Inflammatory macrophage treated with lipopolysaccharide for 1 hour (primary cell): ENCODE data around the gene AP1B1.
"Not testable (repeated sequence)": the region's sequence is repeated elsewhere in the genome, so short reads cannot be mapped to it uniquely, and the experiment has no call there.

Source experiments
- DNase-seq, 2 donors: peaks; one replicate each; pipeline ENCODE4 v3.0.0-alpha.2; 2020 to 2022

AP1B1 gene

DNA sequence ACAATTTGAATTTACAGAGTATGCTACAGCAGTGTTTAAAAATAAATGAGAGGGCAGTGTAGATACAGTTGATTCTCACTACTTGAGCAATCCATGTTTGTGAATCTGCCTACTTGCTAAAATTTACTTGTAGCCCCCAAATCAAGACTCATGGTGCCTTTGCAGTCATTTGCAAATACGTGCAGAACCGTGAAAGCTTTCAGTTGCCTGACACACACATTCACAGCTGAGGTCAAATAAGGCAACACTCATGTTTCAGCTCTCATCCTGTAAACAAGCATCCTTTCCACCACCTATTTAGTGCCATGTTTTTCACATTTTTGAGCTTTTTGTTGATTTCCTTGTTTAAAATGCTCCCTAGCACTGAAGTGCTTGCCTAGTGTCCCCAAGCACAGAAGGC lies 40.3 kb downstream of the AP1B1 start:
- no peak for DNase-seq

DNA sequence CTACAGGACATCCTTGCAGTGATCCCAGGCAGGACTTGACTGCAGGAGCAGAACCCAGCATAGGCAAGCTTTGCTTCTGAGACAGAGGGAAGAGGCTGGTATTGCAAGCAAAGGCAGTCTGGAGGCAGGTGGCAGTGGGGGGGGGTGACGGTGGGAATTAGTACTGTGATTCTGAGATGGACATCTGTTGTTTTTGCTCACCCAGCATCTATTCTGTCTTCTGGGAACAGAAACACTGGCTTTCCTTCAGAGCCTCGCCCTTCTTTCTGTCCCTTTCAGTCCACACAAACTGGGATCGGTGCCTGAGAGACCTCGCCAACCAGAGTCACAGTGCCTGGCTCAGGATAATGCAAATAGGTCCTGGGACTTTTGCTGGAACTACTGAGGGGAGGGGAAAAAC lies 41.7 kb downstream of the AP1B1 start:
- DNase-seq = no peak

DNA sequence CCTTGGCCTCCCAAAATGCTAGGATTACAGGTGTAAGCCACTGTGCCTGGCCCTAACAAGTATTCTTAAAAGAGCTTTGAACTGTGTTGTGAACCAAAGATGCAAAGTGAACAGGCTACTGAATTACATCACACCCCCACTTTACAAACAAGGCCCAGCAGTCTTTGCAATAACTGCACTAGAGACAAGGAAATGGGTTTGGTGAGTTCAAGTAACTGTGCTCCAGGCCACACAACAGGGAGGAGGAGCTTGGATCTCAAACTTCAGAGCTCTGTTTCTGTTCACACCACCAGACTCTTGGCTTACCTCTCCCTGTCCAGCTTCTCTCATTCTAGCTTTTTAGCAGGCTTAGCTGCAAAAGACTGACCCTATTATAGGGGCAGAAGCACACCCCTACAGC lies 42.4 kb downstream of the AP1B1 start:
- DNase-seq = no peak

DNA sequence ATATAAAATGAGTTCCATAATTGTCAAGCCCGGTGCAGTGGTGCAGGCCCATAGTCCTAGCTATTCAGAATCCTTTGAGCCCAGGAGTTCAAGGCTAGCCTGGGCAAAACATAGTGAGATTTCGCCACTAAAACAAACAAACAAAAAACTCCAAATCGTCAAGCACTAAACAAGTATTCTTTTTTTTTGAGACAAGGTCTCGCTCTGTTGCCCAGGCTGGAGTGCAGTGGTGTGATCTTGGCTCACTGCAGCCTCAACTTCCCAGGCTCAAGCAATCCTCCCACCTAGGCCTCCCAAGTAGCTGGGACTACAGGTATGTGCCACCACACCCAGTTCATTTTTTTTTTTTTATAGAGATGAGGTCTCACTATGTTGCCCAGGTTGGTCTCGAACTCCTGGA lies 43.5 kb downstream of the AP1B1 start:
- not testable (repeated sequence) for DNase-seq

DNA sequence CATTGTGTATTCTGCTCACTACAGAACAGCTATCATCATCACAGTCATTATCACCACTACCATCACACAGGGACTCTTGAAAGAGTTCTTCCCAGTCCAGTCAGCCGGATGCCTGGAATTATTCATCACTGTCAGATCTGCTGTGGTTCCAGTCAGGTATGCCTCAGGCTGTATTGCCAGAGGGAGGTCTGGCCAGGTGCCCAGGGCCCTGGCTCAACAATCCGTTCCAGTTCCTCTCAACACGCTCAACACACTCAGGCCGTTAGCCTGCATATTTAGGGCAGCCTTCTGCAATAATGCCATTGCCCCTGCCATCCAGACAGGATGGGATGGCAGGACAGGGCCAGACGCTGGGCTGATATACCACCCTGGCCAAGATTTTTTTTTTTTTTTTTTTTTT lies 44.2 kb downstream of the AP1B1 start:
- DNase-seq = no peak

DNA sequence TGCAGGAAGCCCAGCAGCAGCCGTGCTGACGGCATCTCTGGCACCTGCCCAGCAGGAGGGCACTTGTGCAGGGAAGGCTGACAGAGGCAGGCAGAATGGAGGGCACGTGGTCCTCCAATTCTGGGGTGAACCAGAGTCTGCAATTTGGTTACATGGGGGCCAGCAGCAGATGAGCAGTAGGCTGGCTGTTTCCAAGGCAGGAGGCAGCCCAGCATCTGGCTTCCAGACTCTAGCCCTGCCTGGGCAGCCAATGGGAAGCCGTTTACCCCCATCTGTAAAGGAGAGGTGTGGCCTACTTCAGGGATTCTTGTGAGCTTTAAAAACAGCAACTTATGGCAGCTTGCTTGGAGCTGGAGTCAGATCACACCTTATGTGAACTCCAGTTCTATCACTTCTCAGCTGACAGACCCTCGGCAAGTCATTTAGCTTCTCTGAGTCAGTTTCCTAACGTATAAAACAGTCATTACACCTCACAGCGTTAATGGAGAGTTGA lies 45.0 kb downstream of the AP1B1 start:
- no peak for DNase-seq

DNA sequence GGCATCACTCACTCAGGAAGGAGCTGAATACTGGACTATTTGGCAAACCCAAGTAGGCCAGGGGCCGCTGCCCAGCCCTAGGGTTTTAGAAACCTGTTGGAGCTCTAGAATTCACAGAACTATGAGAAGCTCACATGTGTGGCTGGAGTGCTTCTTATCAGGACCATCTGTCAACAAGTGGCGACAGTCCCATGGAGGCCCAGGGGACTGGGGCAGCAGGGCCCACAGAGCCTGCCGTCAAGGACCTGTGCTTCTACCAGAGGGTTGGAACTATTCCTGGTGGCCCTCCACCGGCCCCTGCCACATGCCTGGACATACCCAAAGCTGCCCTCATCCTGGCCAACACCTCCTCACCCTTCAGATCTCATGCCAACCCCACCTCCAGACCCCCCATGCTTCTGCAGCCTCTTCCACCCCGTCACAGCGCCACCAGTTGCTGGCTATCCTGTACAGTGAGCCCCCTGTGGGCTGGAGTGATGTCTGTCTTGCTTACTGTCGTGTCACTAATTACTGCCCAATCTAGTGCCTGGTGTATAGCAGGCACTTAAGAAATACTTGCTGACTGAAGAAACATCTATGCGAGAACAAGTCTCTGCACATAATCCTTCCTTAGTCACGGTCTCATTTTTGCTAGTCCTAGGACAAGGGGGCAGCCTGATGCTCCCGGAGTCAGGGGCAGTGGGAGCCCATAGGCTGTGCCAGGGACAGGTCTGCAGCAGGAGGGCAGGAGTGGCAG lies 45.6 kb downstream of the AP1B1 start:
- DNase-seq = no peak

DNA sequence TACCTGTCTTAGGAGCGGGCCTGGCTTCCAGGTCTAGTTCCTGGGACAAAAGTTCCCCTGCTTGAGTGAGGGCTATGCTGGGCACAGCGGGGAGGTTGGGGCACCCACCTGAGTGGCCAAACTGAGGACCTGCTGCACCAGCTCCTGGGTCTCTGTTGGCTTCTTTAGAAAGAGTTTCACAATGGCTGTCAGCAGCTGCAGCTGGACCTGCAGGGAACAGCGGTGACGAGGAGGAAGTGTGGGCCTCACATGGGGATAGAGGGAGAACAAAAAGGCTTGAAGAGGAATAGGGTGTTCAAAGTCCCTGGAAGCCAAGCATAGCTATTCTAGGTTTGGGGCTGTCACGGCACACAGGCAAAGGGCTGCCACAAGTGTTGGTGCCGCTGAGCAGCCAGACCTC lies 46.2 kb downstream of the AP1B1 start:
- no peak for DNase-seq

DNA sequence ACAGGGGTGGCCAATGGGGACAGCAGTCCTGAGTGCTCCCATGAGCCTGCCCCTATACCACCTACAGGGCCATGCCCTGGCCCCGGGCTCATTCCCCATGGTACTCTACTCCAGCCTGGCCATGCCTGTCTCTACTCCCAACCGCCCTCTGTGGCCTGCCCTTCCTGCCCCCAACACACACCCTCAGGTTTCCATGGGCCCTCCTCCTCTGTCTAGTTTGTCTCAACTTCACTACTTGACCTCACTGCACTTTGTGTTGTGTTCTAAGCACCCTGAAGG lies 46.6 kb downstream of the AP1B1 start:
- no peak for DNase-seq

DNA sequence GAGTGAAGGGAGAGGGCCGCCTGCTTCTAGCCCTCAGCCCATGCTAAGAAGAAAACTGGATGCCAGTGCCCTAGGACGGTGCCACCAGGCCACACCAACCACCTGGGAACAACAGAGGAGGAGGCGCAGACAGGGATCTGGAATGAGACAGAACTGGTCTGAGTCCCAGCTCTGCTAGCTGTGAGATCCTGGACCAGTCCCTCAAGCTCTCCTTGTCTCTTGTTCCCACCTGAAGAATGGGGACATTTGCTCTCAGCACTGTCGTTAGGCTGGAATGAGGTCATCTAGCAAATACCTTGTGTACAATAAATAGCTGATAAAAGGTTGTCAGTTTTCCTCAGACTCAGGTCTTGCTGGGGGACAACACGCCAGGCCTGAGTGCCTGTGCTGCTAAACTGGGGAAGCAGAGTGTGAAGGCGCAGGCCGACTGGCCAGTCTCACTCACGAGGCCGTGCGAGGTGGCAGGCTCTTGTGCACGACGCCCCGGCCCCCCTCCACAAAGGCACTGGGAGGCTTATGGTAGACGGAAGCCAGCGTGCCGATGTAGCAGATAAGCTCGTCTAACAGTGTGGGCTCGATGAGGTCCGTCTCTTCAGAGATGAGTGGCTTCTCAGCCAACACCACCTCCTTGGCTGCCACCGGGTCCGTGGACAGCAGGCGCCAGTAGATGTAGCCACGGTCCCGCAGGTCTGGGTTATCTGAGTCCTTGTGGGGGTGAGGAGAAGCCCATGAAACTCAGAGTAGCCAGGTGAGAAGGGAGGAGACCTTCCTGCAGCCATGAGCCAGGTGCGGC lies 47.1 kb downstream of the AP1B1 start:
- no peak for DNase-seq

DNA sequence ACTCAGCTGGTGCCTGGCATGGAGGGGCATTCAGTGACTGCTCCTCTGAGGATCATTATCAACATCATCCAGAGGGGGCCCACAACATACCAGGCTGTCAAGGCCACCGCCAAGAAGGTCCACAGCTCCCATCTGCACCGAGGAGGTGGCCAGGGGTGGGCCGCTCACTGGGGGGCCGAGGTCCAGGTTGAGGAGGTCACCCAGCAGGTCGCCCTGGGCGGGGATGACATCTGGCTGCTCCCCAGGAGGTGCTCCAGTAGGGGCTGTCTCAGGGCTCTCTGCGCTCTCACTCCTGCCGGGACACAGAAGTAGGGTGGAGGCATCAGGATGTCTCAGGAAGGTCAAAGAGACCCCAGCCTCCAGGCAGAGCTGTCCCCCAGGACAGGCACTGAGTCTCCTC lies 47.8 kb downstream of the AP1B1 start:
- DNase-seq = no peak

DNA sequence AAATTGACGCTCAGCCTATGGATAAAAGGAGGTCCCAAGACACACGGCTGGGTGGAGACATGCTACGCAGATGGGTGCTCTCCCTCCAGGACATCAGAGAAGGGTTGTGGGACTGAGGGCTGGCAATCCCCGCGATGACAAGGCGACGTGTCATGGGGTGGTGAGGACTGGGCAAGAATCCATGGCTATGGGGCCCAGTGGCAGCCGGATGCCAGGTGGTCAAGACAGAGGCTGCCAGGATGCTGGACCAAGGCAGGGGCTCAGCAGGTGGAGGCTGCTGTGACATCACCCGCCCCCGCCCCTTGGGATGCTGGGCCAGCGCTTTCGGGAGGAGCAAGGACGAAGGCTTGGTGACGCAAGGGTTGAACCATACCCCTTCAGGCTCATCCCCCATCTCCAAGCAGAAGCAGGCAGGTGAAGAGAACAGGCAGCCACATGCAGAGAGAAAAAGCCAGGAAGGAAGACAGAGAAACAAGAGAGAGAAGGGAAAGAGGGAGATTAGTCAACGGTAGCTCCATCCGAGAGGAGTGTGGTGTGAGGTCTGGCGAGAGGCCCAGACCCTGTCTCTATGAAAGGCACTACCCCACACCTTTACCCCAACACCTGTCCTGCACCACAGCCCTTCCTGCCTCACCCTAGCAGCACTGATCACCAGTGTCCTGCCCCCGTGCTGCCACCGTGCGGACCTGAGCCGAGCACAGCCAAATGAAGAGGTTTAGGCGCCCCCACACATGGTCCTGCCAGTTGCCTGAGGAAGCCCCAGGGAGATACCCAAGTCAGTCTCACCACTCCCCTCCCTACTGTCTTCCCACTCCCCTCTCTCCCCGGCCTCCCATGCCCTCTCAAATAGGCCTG lies 48.8 kb downstream of the AP1B1 start:
- DNase-seq = no peak

DNA sequence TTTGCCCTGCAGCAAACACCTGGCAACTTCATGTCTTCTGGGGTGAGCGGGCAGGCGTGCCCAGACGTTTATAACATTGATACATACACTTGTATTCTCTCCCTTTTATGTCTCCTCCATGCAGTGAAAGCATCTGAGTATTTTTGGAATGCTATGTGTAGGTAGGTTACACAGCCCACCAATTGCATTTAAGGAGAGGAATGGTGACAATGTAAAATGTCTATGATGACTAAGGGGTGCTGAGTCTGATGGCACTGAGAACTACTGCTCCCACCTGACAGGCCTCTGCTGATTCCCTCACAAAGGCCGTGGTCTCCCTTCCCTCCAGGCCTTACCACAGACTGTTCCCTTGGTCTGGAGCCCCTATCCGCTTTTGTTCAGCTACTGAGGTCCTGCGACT lies 50.0 kb downstream of the AP1B1 start:
- no peak for DNase-seq

DNA sequence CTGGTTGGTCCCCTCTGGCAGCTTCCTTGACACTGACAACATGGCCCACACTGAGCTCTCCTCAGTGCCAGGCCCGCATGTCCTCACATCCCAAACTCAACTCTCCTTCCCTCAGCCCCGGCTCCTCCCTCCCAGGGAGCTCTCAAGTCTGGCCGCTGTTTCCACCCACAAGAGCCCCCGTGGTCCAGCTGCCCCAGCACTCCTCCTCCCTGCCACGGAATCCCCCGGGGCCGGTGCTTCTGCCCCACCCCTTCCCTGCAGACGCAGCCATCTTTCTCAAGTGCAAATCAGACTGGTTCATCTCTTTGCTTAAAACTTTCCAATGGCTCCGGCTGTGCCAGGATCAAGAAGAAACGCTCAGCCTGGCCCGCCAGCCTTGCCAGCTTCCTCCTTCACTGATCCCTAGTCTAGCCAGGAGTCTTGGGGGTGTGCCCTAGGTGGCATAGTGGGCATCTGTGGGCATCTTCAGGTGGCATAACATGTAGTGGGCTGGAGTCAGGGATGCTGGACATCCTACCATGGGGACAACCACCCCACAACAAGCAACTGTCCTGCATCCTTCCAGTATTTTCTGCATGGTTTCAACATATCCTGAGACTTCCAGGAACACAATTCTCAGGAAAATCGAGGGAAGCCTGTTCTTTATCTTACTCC lies 50.6 kb downstream of the AP1B1 start:
- no peak for DNase-seq

DNA sequence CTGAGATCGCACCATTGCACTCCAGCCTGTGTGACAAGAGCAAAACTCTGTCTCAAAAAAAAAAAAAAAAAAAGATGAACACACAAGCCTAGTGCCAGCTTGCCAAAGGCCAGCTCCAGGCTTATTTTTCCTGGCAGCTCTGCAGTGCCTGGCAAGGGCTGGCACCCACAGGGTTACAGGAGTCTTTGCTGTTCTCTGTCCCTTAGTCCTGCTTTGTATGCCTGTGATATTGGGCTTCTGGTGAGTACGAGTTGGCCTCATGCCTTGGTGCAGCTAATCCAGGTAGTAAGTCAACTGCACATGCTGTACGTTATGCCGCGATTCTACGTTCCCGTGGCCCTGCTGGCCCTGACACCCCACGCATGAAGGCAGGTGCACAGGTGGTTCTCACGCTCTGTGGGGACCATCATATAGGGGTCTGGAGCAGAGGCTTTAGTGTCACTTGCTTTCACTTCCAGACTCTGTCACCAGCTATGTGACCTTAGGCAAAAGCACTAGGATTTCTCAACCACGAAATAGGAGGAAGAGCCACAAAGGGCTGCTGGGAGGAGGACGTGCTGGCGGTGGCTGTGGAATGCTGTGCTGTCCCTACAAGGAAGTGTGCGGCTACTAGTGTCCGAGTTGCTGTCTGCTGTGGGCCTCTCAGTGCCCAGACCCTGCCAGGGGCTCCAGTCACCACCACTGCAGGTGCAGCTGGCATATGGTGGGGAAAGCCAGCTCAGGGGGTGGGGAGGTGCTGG lies 51.4 kb downstream of the AP1B1 start:
- DNase-seq = peak; percentile 23 to 42

DNA sequence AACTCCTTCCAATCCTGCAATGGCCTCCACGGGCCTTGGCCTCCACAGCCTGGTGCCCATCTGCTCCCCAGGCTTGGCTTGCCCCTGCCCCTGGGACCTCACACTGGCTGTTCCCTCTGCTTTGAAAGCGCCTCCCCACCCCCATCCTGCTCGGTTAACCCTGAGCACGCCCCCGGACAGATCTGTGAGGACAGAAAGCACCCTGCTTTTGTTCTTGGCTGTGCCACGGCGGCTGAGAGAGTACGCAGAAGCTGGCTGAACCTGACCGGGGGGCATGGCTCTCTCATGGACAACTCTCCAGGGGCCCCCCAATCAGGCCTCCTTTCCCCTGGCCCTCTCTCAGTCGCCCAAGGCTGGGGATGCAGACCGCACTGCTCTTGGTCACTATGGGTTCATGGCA lies 52.7 kb downstream of the AP1B1 start:
- DNase-seq = no peak

DNA sequence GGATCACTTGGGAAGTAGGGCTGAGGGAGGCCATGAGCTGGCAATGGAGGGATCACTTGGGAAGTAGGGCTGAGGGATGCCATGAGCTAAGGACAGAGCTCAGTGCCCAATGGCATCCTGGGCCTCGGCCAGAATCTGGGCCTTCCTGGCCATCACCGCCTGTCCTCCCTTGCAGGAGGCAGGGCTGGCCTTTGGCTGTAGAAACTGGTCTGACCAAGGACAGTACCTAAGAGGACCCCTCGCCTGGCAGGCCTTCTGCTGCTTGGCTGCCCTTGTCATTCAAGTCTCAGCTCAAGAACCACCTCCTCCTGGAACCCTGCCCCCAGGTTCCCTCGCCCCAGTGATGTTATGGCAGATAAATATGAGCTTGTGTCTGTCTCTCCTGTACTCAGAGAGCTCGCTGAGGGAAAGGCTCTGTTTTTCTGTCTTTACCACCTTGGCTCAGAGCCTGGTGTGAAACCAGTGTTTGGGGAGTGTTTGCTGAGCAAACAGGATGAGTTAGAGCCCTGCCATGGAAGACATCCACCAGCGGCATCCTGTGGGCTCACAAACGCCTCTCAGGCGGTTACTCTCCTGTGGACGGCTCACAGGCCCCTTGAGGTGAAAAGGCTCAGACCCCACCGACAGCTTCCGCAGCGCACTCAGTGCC lies 53.5 kb downstream of the AP1B1 start:
- DNase-seq = no peak

DNA sequence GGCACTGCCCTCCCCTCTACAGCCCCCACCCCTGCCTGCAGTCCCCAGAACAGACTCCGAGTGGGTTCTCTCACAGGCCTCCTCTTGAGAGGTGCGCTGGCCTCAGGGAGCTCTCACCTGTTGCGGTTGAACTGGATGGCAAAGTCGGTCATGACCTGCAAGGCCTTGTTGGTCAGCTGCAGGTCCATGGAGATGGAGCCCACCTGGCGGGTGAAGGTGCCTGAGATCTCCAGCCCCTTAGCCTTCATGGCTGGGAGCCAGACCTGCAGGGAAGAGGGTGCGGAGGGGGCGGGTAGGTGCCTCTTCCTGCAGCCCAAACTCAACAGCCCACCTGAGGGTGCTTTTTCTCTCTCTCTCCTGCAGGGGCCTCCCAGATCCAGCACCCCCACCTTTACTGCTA lies 54.2 kb downstream of the AP1B1 start:
- no peak for DNase-seq

DNA sequence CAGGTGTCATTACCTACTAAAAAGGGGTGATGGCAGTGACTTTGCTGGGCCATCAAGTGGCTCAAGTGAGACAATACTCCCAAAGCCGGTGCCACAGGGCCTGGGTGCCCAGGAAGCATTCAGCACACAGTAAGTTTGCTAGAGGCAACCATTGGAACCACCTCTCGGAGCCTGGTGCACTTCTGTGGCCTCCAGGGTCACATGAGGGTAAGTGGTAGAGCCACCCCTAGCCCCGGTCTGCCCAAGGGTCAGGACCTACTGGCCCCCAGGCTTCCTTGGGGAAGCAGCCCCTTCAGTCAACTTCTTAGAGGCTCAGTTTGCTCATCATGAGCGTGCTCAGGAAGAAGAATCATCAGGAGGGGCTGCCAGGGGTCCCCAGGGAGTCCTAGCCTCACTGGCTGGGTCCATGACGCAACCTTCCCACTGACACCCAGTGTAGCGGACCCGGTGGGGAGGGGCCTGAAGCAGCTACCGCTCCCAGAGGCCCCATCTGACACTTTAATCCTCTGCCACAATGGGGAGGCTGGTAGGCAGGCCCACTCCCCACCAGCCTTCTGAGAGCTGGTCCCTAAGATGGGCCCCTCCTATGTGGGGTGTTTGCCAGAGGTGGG lies 55.4 kb downstream of the AP1B1 start:
- DNase-seq = no peak

DNA sequence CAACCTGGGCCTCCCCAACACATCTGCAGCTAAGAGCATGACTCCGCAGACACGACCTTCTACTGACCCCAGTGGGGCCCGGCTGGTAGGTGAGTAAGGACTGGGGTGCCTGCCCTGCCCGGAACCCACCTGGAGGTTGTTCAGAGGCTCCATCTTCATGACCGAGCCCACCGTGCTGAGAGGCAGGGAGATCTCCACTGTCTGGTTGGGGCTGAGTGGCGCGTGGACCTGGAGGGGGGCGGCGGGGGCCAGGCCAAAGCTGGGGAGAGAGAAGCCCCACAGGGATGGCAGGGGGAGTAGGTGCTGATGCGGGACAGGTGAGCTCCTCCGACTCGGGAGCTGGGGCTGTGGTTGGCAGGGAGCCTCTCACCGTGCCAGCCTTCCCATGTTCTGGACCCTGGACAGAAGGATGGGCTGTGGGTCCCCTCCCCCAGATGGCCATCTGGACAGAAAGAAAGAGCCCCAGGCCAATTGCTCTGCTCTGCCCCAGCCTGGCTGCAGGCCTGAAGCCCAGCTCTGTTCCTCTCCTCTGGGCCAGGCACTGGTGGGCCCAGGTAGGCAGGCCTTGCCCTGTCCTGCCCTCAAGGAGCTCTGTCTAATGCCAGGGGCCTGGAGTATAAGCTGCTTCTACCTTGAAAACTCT lies 56.6 kb downstream of the AP1B1 start:
- DNase-seq = no peak

DNA sequence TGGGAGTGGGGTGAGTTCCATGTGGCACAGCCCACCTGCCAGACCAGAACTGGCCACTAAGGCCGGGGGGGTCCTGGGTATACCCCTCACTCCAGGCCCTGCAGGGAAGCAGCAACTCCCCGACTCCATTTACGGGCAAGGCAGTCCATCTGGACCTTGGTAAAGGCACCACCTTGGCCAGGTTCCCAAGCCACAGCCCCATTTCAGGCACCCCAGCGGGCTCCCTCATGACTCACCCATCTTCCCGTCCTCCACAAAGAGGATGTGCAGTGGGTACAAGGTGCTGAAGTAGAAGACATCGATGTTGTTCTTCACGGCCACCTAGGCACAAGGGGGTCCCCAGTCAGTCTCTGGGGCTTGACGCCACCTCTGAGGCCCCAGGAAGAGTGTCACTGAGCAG lies 57.2 kb downstream of the AP1B1 start:
- DNase-seq = no peak
